Mononuclear cell (primary cell): ENCODE measurements around the gene CTIF. TPM values are rescaled to one million over a fixed set of nuclear protein-coding genes. Genes with fewer than 3 reads are reported as not detected.

Source experiments
- H3K27me3 ChIP-seq: 2 replicates; pipeline ENCODE4 v1.6.0; 2011; ENCODE audit warnings: low read length, control low read depth; ENCODE audit not compliant: insufficient read depth
- H3K4me1 ChIP-seq: 2 replicates; pipeline ENCODE4 v1.5.1; 2011; ENCODE audit warnings: mild to moderate bottlenecking, low read length, control low read depth; ENCODE audit not compliant: insufficient read depth
- H3K4me3 ChIP-seq: 2 replicates; pipeline ENCODE4 v1.5.1; 2011; ENCODE audit warnings: mild to moderate bottlenecking, low read length, moderate library complexity
- H3K9me3 ChIP-seq: 2 replicates; pipeline ENCODE4 v1.5.1; 2011; ENCODE audit warnings: low read depth, mild to moderate bottlenecking, control low read depth, low read length
- total RNA-seq: library from RNA; depleted of rRNA; stranded (reverse); fragments of >200 nt; gene quantifications from one replicate; pipeline ENCODE4 v1.2.3, GENCODE V29; 2012

Gene CTIF
- total RNA-seq, 1 donor: 2.7 TPM

DNA sequence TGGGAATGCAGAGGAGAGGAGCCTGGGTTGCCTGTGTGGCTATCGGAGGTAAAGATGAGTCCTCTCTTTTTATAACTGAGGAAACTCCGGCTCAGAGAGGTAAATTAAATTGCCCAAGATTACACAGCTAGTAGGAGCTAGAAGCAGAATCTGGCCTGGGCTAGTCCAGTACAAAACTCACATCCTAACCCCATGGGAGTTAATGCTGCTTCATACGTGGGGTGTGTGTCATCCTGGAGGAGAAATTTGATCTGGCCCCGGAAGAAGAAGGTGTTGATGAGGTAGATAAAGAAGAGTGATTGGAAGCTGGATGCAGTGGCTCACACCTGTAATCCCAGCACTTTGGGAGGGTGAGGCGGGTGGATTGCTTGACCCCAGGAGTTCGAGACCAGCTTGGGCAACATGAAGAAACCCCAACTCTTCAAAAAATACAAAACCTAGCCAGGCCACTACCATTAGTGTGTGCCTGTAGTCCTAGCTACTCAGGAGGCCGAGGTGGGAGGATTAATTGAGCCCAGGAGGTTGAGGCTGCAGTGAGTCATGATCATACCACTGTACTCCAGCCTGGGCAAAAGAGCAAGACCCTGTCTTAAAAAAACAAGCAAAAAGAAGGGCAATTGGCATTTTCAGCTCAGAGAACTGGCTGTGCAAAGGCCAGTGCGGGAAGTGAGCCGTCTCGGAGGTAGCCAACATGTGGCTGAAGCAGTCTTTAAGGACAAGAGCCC, 33.7 kb downstream of the CTIF start:
- H3K4me3 ChIP-seq: no peak overlapping the region
- no peaks in the 10 kb centered on the region for H3K4me1 ChIP-seq

GRCh38 chr18:48573632-48574283, 34.9 kb downstream of the CTIF start:
- H3K4me1 ChIP-seq: no peaks in the 10 kb centered on the region
- H3K4me3 ChIP-seq: no peak overlapping the region

More for the DNA sequence above, 33.7 kb downstream of the CTIF start:
- H3K27me3 ChIP-seq: no peaks in the 10 kb centered on the region
- H3K9me3 ChIP-seq: no peaks in the 10 kb centered on the region

GRCh38 chr18:48574667-48575300, 36.0 kb downstream of the CTIF start:
- Histone ChIP-seq H3K4me1 (no peaks in the 10 kb centered on the region), H3K27me3 (no peaks in the 10 kb centered on the region), H3K9me3 (no peaks in the 10 kb centered on the region), H3K4me3 (no peak overlapping the region)

More at GRCh38 chr18:48573632-48574283, 34.9 kb downstream of the CTIF start:
- Histone ChIP-seq H3K27me3 (no peaks in the 10 kb centered on the region), H3K9me3 (no peaks in the 10 kb centered on the region)

DNA sequence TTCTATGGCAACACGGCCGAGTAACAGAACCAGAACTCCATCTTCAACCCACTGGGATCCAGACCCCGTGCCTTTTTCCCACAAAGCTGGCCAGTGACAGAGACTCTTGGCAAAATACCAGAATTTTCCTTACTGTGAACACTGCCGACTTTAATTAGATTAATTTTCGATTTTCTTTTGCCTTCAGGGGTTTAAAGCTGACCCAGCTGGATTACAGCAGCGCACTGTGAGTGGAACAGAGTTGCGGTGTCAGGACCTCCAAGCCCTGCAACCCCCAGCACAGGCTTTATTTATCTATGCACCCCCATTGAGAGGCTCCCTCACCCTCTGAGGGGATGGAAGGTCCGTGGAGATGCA, 36.4 kb downstream of the CTIF start:
- no peaks in the 10 kb centered on the region for H3K9me3 ChIP-seq
- H3K27me3 ChIP-seq: no peaks in the 10 kb centered on the region
- H3K4me1 ChIP-seq: no peaks in the 10 kb centered on the region
- no peak overlapping the region for H3K4me3 ChIP-seq

DNA sequence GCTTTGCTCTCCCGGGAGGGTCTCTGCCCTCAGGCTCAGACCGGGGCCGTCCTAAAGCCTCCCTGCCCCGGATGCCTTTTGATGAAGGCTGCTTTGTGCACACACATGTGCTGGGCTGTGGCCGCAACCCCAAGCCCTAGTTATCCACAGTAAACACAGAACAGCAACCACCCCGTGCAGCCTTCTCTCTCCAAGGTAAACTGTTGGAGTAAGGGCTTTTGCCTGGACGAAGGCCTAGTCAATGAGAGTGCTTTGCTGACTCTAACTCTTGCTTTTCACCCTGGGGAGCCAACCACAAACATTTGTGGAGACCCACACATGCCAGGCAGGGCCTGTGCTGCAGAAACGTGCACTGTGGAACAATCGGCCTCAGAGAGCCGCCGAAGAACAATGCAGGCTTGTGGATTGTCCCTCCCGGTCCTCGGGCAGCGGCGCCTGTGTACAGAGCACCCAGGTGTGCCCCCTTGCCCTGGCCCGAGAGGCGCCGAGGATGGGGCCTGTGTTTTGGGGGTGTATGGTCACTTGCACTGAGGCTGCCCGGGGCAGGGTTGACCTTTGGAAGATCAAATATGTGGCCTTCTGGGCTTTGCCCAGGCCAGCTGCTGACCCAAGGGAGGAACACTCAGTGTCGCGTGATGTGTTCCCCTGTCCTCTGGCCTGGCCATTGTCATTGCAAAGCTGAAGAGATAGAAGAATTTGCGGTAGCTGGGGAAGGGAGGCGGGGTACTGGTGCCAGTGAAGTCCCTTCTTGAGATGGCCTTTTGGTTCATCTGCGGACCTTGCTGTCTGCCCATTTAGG, 37.0 kb downstream of the CTIF start:
- Histone ChIP-seq H3K4me3 (no peak overlapping the region), H3K27me3 (no peaks in the 10 kb centered on the region), H3K4me1 (no peaks in the 10 kb centered on the region), H3K9me3 (no peaks in the 10 kb centered on the region)

GRCh38 chr18:48576457-48576771, 37.6 kb downstream of the CTIF start:
- H3K4me1 ChIP-seq: no peaks in the 10 kb centered on the region
- no peaks in the 10 kb centered on the region for H3K9me3 ChIP-seq
- no peaks in the 10 kb centered on the region for H3K27me3 ChIP-seq
- H3K4me3 ChIP-seq: no peak overlapping the region

DNA sequence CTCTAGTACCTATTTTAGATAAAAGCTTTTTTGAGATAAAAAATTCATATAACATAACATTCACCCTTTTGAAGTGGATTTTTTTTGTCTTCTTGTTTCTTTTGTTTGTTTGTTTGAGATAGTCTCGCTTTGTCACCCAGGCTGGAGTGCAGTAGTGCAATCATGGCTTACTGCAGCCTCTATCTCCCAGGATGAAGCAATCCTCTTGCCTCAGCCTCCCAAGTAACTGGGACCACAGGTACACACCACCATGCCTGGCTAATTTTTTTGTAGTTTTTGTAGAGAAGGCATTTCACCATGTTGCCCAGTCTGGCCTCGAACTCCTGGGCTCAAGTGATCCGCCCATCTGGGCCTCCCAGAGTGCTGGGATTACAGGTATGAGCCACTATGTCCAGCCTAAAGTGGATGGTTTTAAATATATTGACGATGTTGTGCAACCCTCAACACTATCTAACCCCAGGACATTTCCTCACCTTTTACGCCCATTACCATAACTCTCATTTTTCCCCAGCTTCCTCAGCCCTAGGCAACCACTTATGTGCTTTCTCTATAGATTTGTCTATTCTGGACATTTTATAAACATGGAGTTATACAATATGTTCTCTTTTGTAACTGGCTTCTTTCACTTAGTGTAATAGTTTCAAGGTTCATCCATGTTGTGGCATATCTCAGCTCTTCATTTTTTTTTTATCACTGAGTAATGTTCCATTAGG, 38.8 kb downstream of the CTIF start:
- H3K4me3 ChIP-seq: no peak overlapping the region
- no peaks in the 10 kb centered on the region for H3K9me3 ChIP-seq
- no peaks in the 10 kb centered on the region for H3K27me3 ChIP-seq
- H3K4me1 ChIP-seq: no peaks in the 10 kb centered on the region

- Histone ChIP-seq H3K9me3 (no peaks in the 10 kb centered on the region), H3K4me1 (no peaks in the 10 kb centered on the region), H3K27me3 (no peaks in the 10 kb centered on the region)
Measured at GRCh38 chr18:48578289-48578688, 39.5 kb downstream of the CTIF start.

GRCh38 chr18:48580066-48580465, 41.2 kb downstream of the CTIF start:
- no peaks in the 10 kb centered on the region for H3K9me3 ChIP-seq
- no peaks in the 10 kb centered on the region for H3K4me1 ChIP-seq
- no peak overlapping the region for H3K4me3 ChIP-seq
- no peaks in the 10 kb centered on the region for H3K27me3 ChIP-seq

More at GRCh38 chr18:48578289-48578688, 39.5 kb downstream of the CTIF start:
- H3K4me3 ChIP-seq: no peak overlapping the region

- no peaks in the 10 kb centered on the region for H3K4me1 ChIP-seq
Measured at GRCh38 chr18:48580782-48581181, 42.0 kb downstream of the CTIF start.

GRCh38 chr18:48581206-48581605, 42.4 kb downstream of the CTIF start:
- H3K4me1 ChIP-seq: no peaks in the 10 kb centered on the region
- no peaks in the 10 kb centered on the region for H3K9me3 ChIP-seq
- H3K27me3 ChIP-seq: no peaks in the 10 kb centered on the region
- H3K4me3 ChIP-seq: no peak overlapping the region

More at GRCh38 chr18:48580782-48581181, 42.0 kb downstream of the CTIF start:
- Histone ChIP-seq H3K4me3 (no peak overlapping the region), H3K9me3 (no peaks in the 10 kb centered on the region), H3K27me3 (no peaks in the 10 kb centered on the region)

DNA sequence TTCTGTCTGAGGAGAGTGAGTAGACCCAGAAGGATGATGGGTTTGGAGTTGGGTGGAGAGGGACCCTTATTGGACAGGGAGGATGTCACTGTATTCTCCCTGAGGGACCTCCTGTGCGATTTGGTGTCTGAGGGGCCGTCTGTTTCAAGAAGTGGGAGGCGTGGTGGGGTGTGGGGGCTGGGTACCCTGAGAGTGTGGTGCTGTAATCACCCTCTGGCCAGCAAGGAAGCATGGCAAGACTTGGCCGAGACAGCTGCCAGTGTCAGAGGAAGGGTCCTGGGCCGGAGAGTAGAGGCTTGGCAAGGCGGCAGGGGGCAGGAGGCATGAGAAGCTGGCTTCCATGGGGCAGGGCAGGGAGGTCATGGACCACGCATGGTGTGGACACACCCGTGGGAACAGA, 43.1 kb downstream of the CTIF start:
- no peaks in the 10 kb centered on the region for H3K27me3 ChIP-seq
- no peaks in the 10 kb centered on the region for H3K4me1 ChIP-seq
- H3K4me3 ChIP-seq: no peak overlapping the region
- H3K9me3 ChIP-seq: no peaks in the 10 kb centered on the region

GRCh38 chr18:48582946-48583345, 44.1 kb downstream of the CTIF start:
- no peaks in the 10 kb centered on the region for H3K9me3 ChIP-seq
- no peaks in the 10 kb centered on the region for H3K27me3 ChIP-seq
- no peak overlapping the region for H3K4me3 ChIP-seq
- H3K4me1 ChIP-seq: no peaks in the 10 kb centered on the region

DNA sequence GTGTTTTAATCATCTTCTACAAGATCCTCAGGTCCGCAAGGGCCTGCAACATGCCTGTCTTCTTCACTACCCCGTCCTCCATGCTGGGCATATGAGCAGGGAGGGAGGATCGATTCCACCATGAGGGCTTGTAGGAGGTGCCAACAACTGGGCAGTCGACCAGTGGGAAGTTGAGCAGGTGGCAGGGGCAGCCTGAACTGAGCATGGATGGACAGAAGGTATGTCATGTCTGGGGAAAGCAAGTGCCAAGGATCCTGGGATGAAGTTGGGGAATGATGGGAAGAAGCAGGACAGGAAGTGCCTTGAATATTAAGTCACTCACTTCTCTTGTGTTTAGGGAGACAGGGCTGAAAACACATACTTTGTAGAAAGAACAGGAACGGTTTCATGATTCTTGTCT, 44.7 kb downstream of the CTIF start:
- no peaks in the 10 kb centered on the region for H3K9me3 ChIP-seq
- H3K4me1 ChIP-seq: no peaks in the 10 kb centered on the region
- no peak overlapping the region for H3K4me3 ChIP-seq
- no peaks in the 10 kb centered on the region for H3K27me3 ChIP-seq
